HG03060 (cell line): ENCODE measurements around the gene WFDC10A.
"Not testable (repeated sequence)": the region's sequence is repeated elsewhere in the genome, so short reads cannot be mapped to it uniquely, and the experiment has no call there.

Experiments
- ATAC-seq: cut with Tn5 transposase; IDR thresholded peaks from one replicate; pipeline ENCODE4 v1.9.1; 2021; ENCODE audit warnings: low read depth, moderate number of reproducible peaks; ENCODE audit not compliant: unreplicated experiment

The WFDC10A gene

GRCh38 chr20:45647441-45648050 is 18.0 kb downstream of the WFDC10A start:
- ATAC-seq = no peak

DNA sequence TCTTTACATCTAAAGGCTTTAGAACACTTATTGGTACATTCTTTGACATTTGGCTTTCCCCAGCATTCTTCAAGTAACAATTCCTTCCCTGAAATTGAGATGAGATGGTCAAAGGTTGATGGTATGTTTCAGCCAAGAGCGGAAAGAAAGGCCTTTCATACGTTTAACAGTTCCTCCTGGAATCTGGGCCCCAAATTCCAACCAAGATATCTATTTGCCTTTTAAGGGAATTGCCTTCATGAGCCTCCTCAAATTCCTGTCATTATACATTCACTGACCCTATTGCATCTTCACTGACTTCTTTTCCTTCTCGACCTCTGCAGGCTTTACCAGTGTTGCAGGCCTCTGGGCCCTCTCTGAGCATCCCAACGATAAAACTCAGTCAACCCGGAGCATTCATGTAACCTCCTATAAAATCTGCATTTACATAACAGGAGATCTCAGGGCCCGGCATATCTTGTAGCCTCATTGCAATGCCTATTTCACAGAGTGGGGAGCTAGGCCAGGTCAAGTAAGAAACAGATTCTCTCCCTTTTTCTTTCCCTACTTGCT is 19.8 kb downstream of the WFDC10A start:
- ATAC-seq = no peak

GRCh38 chr20:45651726-45652125 is 22.2 kb downstream of the WFDC10A start:
- ATAC-seq = not testable (repeated sequence)

DNA sequence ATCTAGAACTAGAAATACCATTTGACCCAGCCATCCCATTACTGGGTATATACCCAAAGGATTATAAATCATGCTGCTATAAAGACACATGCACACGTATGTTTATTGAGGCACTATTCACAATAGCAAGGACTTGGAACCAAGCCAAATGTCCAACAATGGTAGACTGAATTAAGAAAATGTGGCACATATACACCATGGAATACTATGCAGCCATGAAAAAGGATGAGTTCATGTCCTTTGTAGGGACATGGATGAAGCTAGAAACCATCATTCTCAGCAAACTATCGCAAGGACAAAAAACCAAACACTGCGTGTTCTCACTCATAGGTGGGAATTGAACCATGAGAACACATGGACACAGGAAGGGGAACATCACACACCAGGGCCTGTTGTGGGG is 27.5 kb downstream of the WFDC10A start:
- not testable (repeated sequence) for ATAC-seq

DNA sequence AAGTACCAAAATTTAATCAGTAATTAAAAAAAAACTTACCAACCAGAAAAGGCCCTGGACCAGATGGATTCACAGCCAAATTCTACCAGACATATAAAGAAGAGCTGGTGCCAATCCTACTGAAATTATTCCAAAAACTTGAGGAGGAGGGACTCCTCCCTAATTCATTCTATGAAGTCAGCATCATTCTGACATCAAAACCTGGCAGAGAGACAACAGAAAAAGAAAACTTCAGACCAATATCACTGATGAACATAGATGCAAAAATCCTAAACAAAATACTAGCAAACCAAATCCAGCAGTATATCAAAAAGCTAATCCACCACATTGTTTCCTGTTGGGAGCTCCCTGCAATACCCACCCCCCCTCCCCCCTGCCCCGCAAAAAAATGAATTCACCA is 40.6 kb downstream of the WFDC10A start, which contains the start of gene WFDC11:
Gene WFDC11, minus strand, starts transcription at position 101 of the 400 bp plus-strand sequence. CDS start 19,639 bp downstream, outside the sequence.
- no peak for ATAC-seq

GRCh38 chr20:45672765-45673164 is 43.2 kb downstream of the WFDC10A start:
- no peak for ATAC-seq

- ATAC-seq = no peak
Measured at GRCh38 chr20:45679650-45680049, 50.1 kb downstream of the WFDC10A start.
